Prostate gland (tissue), 2 donors: ENCODE measurements around the gene DERL2.

Experiments used
- POLR2A ChIP-seq: fragments of 450-650 bp; IDR thresholded peaks from one replicate; pipeline ENCODE4 v1.6.1; 2016; ENCODE audit warnings: antibody characterized with exemption, mild to moderate bottlenecking
- POLR2AphosphoS5 ChIP-seq: sonication (generic); formaldehyde crosslinking; IDR thresholded peaks from one replicate; pipeline ENCODE4 v1.6.1; 2017; ENCODE audit warnings: antibody characterized with exemption
- TF ChIP-seq, protein P1 (sequence below), 4 experiments: fragments of 200-600 bp in 2 of 4; fragments of 450-650 bp in 2 of 4; sonication (generic) in 2 of 4; IDR thresholded peaks; 1 replicate in 3 of 4; 2 replicates in 1 of 4; pipeline ENCODE4 v1.5.1; 2016 to 2019; ENCODE audit warnings: antibody characterized with exemption in 4 of 4, mild to moderate bottlenecking in 2 of 4, moderate library complexity in 2 of 4

DNA sequence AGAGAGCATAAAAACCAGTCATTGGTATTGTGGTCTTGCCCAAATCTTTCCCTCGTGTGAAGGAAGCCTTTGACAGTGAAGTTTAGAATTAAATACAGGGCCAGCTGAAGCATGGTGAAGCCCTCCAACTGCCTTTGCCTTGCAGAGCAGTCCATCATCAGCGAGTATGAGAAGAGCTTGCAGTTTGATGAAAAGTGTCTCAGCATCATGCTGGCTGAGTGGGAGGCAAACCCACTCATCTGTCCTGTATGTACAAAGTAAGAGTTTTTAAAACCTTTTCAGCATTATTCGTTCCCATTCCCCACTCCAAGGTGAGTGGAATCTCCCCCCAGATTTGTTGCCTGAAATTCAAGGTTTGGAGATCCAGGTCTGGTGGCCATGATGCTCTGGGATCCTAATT lies 60.2 kb downstream of the DERL2 start:
- TF ChIP-seq POLR2AphosphoS5 (no peak), POLR2A (no peak)
- TF ChIP-seq, protein P1, sequence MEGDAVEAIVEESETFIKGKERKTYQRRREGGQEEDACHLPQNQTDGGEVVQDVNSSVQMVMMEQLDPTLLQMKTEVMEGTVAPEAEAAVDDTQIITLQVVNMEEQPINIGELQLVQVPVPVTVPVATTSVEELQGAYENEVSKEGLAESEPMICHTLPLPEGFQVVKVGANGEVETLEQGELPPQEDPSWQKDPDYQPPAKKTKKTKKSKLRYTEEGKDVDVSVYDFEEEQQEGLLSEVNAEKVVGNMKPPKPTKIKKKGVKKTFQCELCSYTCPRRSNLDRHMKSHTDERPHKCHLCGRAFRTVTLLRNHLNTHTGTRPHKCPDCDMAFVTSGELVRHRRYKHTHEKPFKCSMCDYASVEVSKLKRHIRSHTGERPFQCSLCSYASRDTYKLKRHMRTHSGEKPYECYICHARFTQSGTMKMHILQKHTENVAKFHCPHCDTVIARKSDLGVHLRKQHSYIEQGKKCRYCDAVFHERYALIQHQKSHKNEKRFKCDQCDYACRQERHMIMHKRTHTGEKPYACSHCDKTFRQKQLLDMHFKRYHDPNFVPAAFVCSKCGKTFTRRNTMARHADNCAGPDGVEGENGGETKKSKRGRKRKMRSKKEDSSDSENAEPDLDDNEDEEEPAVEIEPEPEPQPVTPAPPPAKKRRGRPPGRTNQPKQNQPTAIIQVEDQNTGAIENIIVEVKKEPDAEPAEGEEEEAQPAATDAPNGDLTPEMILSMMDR (IDR thresholded peaks at IDR 0.05) = no peak
